ENCODE results near the gene KIF26A.

GRCh38 chr14:104168603-104169002 is 30.2 kb downstream of the KIF26A start:
- TF ChIP-seq POLR2A (IDR thresholded peaks at IDR 0.05) (no peak), POLR2AphosphoS5 (IDR thresholded peaks at IDR 0.05) (no peak), CTCF (IDR thresholded peaks at IDR 0.05) (no peak)

Data from stomach (tissue), 4 donors.